Neutrophil (primary cell): ENCODE measurements around the gene MRPL28.
A peak's percentile ranks its signal among the peaks of the same experiment; 100 is the strongest.

Source experiments
- H3K27ac ChIP-seq: fragments of 200-600 bp; sonication (generic); 2 replicates; pipeline ENCODE4 v1.5.1; 2016; ENCODE audit warnings: mild to moderate bottlenecking, moderate library complexity
- H3K27me3 ChIP-seq: fragments of 200-600 bp; sonication (generic); 2 replicates; pipeline ENCODE4 v1.6.0; 2016; ENCODE audit warnings: mild to moderate bottlenecking
- H3K36me3 ChIP-seq: fragments of 200-600 bp; sonication (generic); 2 replicates; pipeline ENCODE4 v1.5.1; 2017
- H3K4me1 ChIP-seq, 2 experiments: fragments of 200-600 bp in 1 of 2; sonication (generic) in 1 of 2; 1 replicate in 1 of 2; 2 replicates in 1 of 2; pipeline versions ENCODE4 v1.5.1 to v1.6.1; 2013 to 2016; ENCODE audit warnings: low read depth in 1 of 2, low read length in 1 of 2, mild to moderate bottlenecking in 1 of 2, moderate library complexity in 1 of 2; ENCODE audit not compliant: control insufficient read depth in 1 of 2, insufficient read depth in 1 of 2
- H3K4me3 ChIP-seq, 2 experiments: fragments of 200-600 bp in 1 of 2; sonication (generic) in 1 of 2; 1 replicate in 1 of 2; 2 replicates in 1 of 2; pipeline ENCODE4 v1.5.1; 2013 to 2016; ENCODE audit warnings: low read depth in 1 of 2, low read length in 1 of 2, mild to moderate bottlenecking in 1 of 2, moderate library complexity in 1 of 2
- H3K9me3 ChIP-seq: fragments of 200-600 bp; sonication (generic); 2 replicates; pipeline ENCODE4 v1.5.1; 2016
- CTCF ChIP-seq: fragments of 200-600 bp; sonication (generic); IDR thresholded peaks from 2 replicates; pipeline ENCODE4 v1.5.1; 2016; ENCODE audit warnings: antibody characterized with exemption

Gene MRPL28

GRCh38 chr16:359871-360697 lies 10.3 kb downstream of the MRPL28 start:
- no peaks in the 10 kb centered on the region for H3K9me3 ChIP-seq
- H3K27ac ChIP-seq, result no peak overlapping the region
- no peak overlapping the region for H3K4me3 ChIP-seq
- no peaks in the 10 kb centered on the region for H3K36me3 ChIP-seq
- peaks cover 0 to 6% of the 10 kb centered on the region in 2 experiments for H3K4me1 ChIP-seq
- no peak for TF ChIP-seq CTCF
- H3K27me3 ChIP-seq, result peaks cover 26% of the 10 kb centered on the region

- peaks cover 0 to 6% of the 10 kb centered on the region in 2 experiments for H3K4me1 ChIP-seq
- H3K36me3 ChIP-seq, result no peaks in the 10 kb centered on the region
- peaks cover 18% of the 10 kb centered on the region for H3K27me3 ChIP-seq
- H3K4me3 ChIP-seq, result no peak overlapping the region
- no peak overlapping the region for H3K27ac ChIP-seq
- no peak for TF ChIP-seq CTCF
- H3K9me3 ChIP-seq, result no peaks in the 10 kb centered on the region
Observed at GRCh38 chr16:359067-359763, 11.1 kb downstream of the MRPL28 start.

- H3K27ac ChIP-seq, result no peak overlapping the region
- H3K27me3 ChIP-seq, result no peaks in the 10 kb centered on the region
- H3K9me3 ChIP-seq, result no peaks in the 10 kb centered on the region
- no peak for TF ChIP-seq CTCF
- no peak overlapping the region for H3K4me3 ChIP-seq
- H3K4me1 ChIP-seq, result peaks cover 7 to 8% of the 10 kb centered on the region in 2 experiments
- H3K36me3 ChIP-seq, result no peaks in the 10 kb centered on the region
Observed at GRCh38 chr16:356741-357140, 13.6 kb downstream of the MRPL28 start.

GRCh38 chr16:354971-355461 lies 15.3 kb downstream of the MRPL28 start:
- Histone ChIP-seq H3K36me3 (peaks cover 5% of the 10 kb centered on the region), H3K4me1 (peaks cover 22 to 24% of the 10 kb centered on the region in 2 experiments), H3K27me3 (no peaks in the 10 kb centered on the region), H3K9me3 (no peaks in the 10 kb centered on the region), H3K27ac (no peak overlapping the region), H3K4me3 (no peak overlapping the region)
- no peak for TF ChIP-seq CTCF

- peaks cover 5% of the 10 kb centered on the region for H3K36me3 ChIP-seq
- TF ChIP-seq CTCF, result no peak
- no peak overlapping the region for H3K4me3 ChIP-seq
- no peaks in the 10 kb centered on the region for H3K9me3 ChIP-seq
- peak overlapping the region; percentile 77 for H3K27ac ChIP-seq
- H3K4me1 ChIP-seq, result peaks cover 22 to 28% of the 10 kb centered on the region in 2 experiments
- no peaks in the 10 kb centered on the region for H3K27me3 ChIP-seq
Observed at GRCh38 chr16:354291-354881, 16.0 kb downstream of the MRPL28 start.
